MCF 10A (cell line): ENCODE data around the gene DDX47. TPM values are rescaled to one million over a fixed set of nuclear protein-coding genes. Genes with fewer than 3 reads are reported as not detected.
A peak's percentile ranks its signal among the peaks of the same experiment; 100 is the strongest.

Experiments used
- BruUV-seq: library from RNA; stranded (reverse); fragments of 400-500 nt; replicated peaks from 2 replicates; lab custom pipeline; 2021; lab: Mats Ljungman, UMichigan
- CTCF ChIA-PET: fragments of 300-600 bp; sonication (Branson Sonifier 250); formaldehyde crosslinking; extraction: SDS; loops from one replicate; lab custom pipeline; 2021; ENCODE audit warnings: antibody characterized with exemption, inconsistent platforms; lab: Yijun Ruan, JAX
- POLR2A ChIA-PET: fragments of 300-600, 350-650 bp; sonication (Branson Sonifier 250); formaldehyde crosslinking; extraction: SDS; loops from one replicate; lab custom pipeline; 2020; ENCODE audit warnings: antibody characterized with exemption, inconsistent platforms; lab: Yijun Ruan, JAX
- DNase-seq: peaks from one replicate; pipeline ENCODE4 v3.0.0-alpha.2; 2018; ENCODE audit not compliant: unreplicated experiment
- H3K27ac Mint-ChIP-seq: one replicate; pipeline ENCODE4 v1.8.0; 2022; ENCODE audit warnings: mild to moderate bottlenecking, low read depth, mixed read lengths; ENCODE audit not compliant: unreplicated experiment
- H3K27me3 Mint-ChIP-seq: one replicate; pipeline ENCODE4 v1.8.0; 2022; ENCODE audit warnings: mixed read lengths; ENCODE audit not compliant: insufficient read depth, unreplicated experiment
- H3K36me3 Mint-ChIP-seq: one replicate; pipeline ENCODE4 v1.8.0; 2022; ENCODE audit warnings: mild to moderate bottlenecking, moderate library complexity, mixed read lengths; ENCODE audit not compliant: insufficient read depth, unreplicated experiment
- H3K4me1 Mint-ChIP-seq: one replicate; pipeline ENCODE4 v1.8.0; 2022; ENCODE audit warnings: mixed read lengths; ENCODE audit not compliant: insufficient read depth, unreplicated experiment
- H3K4me3 Mint-ChIP-seq: one replicate; pipeline ENCODE4 v1.8.0; 2022; ENCODE audit warnings: mild to moderate bottlenecking, moderate library complexity, mixed read lengths; ENCODE audit not compliant: unreplicated experiment
- H3K9me3 Mint-ChIP-seq: one replicate; pipeline ENCODE4 v1.8.0; 2022; ENCODE audit warnings: mixed read lengths; ENCODE audit not compliant: unreplicated experiment
- CTCF ChIP-seq: fragments of 200-600 bp; IDR thresholded peaks from one replicate; pipeline ENCODE4 v1.8.0; 2022; ENCODE audit warnings: antibody characterized with exemption, mild to moderate bottlenecking; ENCODE audit not compliant: unreplicated experiment
- intact Hi-C: fragments of 100-400 bp; cut with micrococcal nuclease; formaldehyde crosslinking; loops from 2 replicates; pipeline ENCODE4 v1.14.1; 2022
- total RNA-seq: library from RNA; stranded (reverse); gene quantifications from 2 replicates; pipeline ENCODE4 v1.2.3, GENCODE V29; 2022

The DDX47 gene
- total RNA-seq, 1 experiment from 2014 or later: 47.7 TPM

- Mint-ChIP-seq H3K4me1 (peaks cover 28% of the 10 kb centered on the region), H3K36me3 (no peaks in the 10 kb centered on the region), H3K4me3 (no peak overlapping the region), H3K9me3 (peaks cover 5% of the 10 kb centered on the region), H3K27me3 (no peaks in the 10 kb centered on the region), H3K27ac (peak overlapping the region; percentile 11)
- CTCF ChIA-PET: no interaction called here
- no peak for TF ChIP-seq CTCF
- POLR2A ChIA-PET: no interaction called here
- peak; percentile 58 for DNase-seq
- intact Hi-C loops: no loop called here
- no TSS peak for BruUV-seq
These were observed 57.3 kb downstream of the DDX47 start for GRCh38 chr12:12870465-12870864.

- no peak for DNase-seq
- no peak overlapping the region for H3K4me3 Mint-ChIP-seq
These were observed 58.5 kb downstream of the DDX47 start for GRCh38 chr12:12871587-12872138.

GRCh38 chr12:12872139-12872933 is 59.2 kb downstream of the DDX47 start:
- ChIA-PET POLR2A (interaction anchor here (0.8 to 2.8 kb wide), 9 partner anchors 8 to 38 kb away, joined by 3 to 20 read pairs (median 5); partner anchors contain the start of gene GPRC5A), CTCF (interaction anchor here (0.6 to 1.3 kb wide), 7 partner anchors 8 to 1498 kb away, joined by 3 to 7 read pairs (median 5); partner anchors contain the start of gene GPRC5A)
- intact Hi-C loops: no loop called here
- H3K9me3 Mint-ChIP-seq: peaks cover 5% of the 10 kb centered on the region
- no peaks in the 10 kb centered on the region for H3K36me3 Mint-ChIP-seq
- H3K27ac Mint-ChIP-seq: peak overlapping the region; percentile 77
- no peak overlapping the region for H3K4me3 Mint-ChIP-seq
- no peaks in the 10 kb centered on the region for H3K27me3 Mint-ChIP-seq
- BruUV-seq: TSS peak; percentile 64
- no peak for TF ChIP-seq CTCF
- DNase-seq: peak; percentile 49
- H3K4me1 Mint-ChIP-seq: peaks cover 32% of the 10 kb centered on the region

More at GRCh38 chr12:12871587-12872138, 58.5 kb downstream of the DDX47 start:
- TF ChIP-seq CTCF: no peak
- ChIA-PET POLR2A (interaction anchor here (1.0 to 2.8 kb wide), 7 partner anchors 9 to 37 kb away, joined by 3 to 20 read pairs (median 5); partner anchors contain the start of gene GPRC5A), CTCF (interaction anchor here (0.8 to 1.1 kb wide), 3 partner anchors 14 to 35 kb away, joined by 3 to 7 read pairs (median 5); partner anchors contain the start of gene GPRC5A)
- Mint-ChIP-seq H3K4me1 (peaks cover 28% of the 10 kb centered on the region), H3K27ac (peak overlapping the region; percentile 77), H3K27me3 (no peaks in the 10 kb centered on the region), H3K9me3 (peaks cover 5% of the 10 kb centered on the region), H3K36me3 (no peaks in the 10 kb centered on the region)
- no TSS peak for BruUV-seq
- intact Hi-C loops: no loop called here

GRCh38 chr12:12872934-12873275 is 59.8 kb downstream of the DDX47 start:
- H3K27ac Mint-ChIP-seq: peak overlapping the region; percentile 77
- intact Hi-C loops: no loop called here
- TF ChIP-seq CTCF: no peak
- H3K36me3 Mint-ChIP-seq: no peaks in the 10 kb centered on the region
- peak; percentile 54 for DNase-seq
- peaks cover 5% of the 10 kb centered on the region for H3K9me3 Mint-ChIP-seq
- no peaks in the 10 kb centered on the region for H3K27me3 Mint-ChIP-seq
- H3K4me3 Mint-ChIP-seq: no peak overlapping the region
- ChIA-PET CTCF (interaction anchor here (0.6 to 1.3 kb wide), 6 partner anchors 9 to 1497 kb away, joined by 3 to 7 read pairs (median 5); partner anchors contain the start of gene GPRC5A), POLR2A (interaction anchor here (0.8 to 2.8 kb wide), 7 partner anchors 8 to 36 kb away, joined by 4 to 20 read pairs (median 5); partner anchors contain the start of gene GPRC5A)
- BruUV-seq: no TSS peak
- peaks cover 37% of the 10 kb centered on the region for H3K4me1 Mint-ChIP-seq
